Esophagus muscularis mucosa (tissue), 3 donors: ENCODE results near the gene CALD1.
A peak's percentile ranks its signal among the peaks of the same experiment; 100 is the strongest.

Experiments
- CTCF ChIP-seq, 3 experiments: fragments of 200-600 bp in 2 of 3; fragments of 450-650 bp in 1 of 3; sonication (generic) in 2 of 3; IDR thresholded peaks; one replicate each; pipeline ENCODE4 v1.5.1; 2017 to 2019; ENCODE audit warnings: antibody characterized with exemption in 3 of 3, mild to moderate bottlenecking in 2 of 3, moderate library complexity in 1 of 3
- POLR2AphosphoS5 ChIP-seq, 2 donors: sonication (generic); formaldehyde crosslinking; IDR thresholded peaks; one replicate each; pipeline ENCODE4 v1.6.1; 2017; ENCODE audit warnings: antibody characterized with exemption in 2 of 2

- TF ChIP-seq POLR2AphosphoS5 (IDR thresholded peaks at IDR 0.05) (peak in 1 of 2 donors; percentile 58), CTCF (IDR thresholded peaks at IDR 0.05) (no peak)
Measured at GRCh38 chr7:134785842-134786241, 6.4 kb downstream of the CALD1 start.
